AG10803 (cell line): ENCODE data around the gene BCLAF3.

Experiments used
- DNase-seq: peaks from one replicate; pipeline ENCODE4 v3.0.0; 2010; ENCODE audit warnings: low read depth
- H3K4me3 ChIP-seq: 2 replicates; pipeline ENCODE4 v1.5.1; 2011; ENCODE audit warnings: mild to moderate bottlenecking, low read length, control low read depth
- TF ChIP-seq, protein P1 (sequence below): conservative IDR thresholded peaks from 2 replicates; pipeline ENCODE4 v1.5.1; 2011; ENCODE audit warnings: mild to moderate bottlenecking, low read length, control low read depth, inconsistent platforms

Gene BCLAF3

DNA sequence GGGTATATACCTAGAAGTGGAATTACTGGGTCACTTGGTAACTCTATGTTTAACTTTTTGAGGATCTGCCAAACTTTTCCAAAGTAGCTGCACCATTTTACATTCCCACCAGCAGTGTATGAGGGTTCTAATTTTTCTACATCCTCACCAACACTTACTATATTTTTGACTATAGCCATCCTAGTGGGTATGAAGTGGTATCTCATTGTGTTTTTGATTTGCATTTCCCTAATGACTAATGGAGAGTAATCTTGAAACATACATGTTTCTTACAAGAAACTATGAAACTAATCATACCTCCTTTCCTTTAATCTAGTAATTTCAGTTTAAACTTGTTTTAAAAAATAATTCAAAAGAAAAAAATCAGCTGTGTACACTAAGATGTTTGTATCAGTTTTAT, 17.9 kb downstream of the BCLAF3 start:
- DNase-seq = no peak
- TF ChIP-seq, protein P1, sequence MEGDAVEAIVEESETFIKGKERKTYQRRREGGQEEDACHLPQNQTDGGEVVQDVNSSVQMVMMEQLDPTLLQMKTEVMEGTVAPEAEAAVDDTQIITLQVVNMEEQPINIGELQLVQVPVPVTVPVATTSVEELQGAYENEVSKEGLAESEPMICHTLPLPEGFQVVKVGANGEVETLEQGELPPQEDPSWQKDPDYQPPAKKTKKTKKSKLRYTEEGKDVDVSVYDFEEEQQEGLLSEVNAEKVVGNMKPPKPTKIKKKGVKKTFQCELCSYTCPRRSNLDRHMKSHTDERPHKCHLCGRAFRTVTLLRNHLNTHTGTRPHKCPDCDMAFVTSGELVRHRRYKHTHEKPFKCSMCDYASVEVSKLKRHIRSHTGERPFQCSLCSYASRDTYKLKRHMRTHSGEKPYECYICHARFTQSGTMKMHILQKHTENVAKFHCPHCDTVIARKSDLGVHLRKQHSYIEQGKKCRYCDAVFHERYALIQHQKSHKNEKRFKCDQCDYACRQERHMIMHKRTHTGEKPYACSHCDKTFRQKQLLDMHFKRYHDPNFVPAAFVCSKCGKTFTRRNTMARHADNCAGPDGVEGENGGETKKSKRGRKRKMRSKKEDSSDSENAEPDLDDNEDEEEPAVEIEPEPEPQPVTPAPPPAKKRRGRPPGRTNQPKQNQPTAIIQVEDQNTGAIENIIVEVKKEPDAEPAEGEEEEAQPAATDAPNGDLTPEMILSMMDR = no peak
- H3K4me3 ChIP-seq = no peak overlapping the region

DNA sequence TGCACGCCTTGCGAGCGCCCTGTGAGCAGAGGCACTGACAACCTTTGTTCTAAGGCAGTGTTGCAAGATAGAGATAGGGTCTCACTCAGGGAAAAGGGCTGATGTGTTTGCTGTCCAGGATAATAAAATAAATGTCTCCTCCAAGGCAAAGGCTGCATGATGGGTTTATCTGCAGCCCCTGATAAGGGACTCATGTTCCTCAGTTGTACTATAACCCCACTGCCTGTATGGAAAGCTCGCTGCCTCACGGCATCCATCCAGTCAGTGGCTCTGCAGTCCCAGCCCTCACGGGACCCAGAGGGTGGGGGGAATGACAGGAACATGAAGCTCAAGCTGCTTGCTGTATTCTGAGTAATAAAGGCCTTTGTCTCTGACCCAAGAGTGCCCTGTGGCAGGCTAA, 22.6 kb downstream of the BCLAF3 start:
- TF ChIP-seq, protein P1 = no peak
- no peak overlapping the region for H3K4me3 ChIP-seq
- no peak for DNase-seq

DNA sequence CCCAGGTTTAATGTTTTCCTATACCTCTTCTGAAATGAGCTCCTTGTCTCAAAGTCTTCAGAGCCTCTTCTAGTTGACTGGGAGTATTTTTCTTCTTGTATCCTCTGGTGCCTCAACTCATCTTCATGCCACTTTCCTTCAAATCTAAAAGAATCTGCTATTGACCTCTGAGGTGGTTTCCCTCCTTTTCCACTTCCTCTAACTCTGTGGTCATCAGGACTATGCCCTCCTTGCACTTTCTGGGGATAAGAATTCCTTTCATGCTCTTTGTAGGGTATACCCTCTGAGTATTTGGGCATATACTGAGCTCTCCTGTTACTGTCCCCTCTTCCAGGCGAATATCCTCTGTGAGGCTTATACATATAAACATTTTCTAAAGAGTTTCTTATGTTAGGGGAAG, 24.8 kb downstream of the BCLAF3 start:
- DNase-seq = no peak
- TF ChIP-seq, protein P1 = no peak
- no peak overlapping the region for H3K4me3 ChIP-seq

DNA sequence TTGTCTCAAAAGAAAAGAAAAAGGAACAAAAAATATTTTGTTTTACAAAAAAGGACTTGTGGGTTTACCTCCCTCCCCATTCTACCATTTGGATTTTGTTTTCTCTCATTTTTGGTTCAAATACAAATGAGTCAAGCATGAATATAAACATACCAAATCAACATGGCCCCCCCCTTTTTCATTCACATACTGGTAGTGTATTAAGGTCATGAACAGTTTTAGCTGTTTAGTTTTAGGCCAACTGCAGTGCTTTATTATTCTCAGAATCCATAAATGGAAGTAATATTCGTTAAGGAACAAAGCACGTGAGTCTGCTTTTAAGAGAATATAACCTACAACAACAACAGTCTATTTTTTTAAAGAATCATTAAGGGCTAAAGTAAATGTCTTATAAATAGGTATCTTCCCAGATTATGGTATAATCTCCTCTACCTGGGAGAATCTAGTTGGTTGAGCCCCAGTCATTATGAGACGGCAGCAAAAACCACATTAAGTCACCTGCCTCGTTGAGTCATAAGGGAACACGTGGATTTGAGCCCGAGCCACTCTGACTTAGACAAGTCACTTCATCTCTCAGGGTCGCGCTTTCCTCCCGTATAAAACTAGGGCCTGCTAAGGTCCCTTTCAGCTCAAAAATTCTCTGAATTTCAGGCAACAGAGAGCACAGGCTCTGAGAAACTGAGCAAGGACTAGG, 26.7 kb downstream of the BCLAF3 start:
- DNase-seq = no peak
- no peak overlapping the region for H3K4me3 ChIP-seq
- TF ChIP-seq, protein P1 = no peak

DNA sequence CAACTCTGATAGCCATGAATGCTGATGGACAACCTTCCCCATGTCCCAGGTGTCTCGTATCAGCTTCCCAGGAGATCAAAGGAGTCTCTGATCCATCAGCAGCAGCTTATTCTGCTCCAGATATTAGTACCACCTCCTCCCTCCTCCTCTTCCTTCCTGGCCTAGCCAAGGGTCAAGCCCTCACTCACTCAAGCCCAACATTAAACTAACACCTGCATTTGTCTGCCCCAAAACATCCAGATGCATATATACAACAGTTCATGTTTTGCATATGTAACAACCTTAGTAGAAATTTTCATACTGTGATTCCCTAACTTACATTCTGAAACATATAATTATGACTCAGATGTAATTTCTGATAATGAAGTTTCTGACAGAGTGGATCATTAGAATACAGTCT, 29.9 kb downstream of the BCLAF3 start:
- H3K4me3 ChIP-seq = no peak overlapping the region
- DNase-seq = no peak
- TF ChIP-seq, protein P1 = no peak

DNA sequence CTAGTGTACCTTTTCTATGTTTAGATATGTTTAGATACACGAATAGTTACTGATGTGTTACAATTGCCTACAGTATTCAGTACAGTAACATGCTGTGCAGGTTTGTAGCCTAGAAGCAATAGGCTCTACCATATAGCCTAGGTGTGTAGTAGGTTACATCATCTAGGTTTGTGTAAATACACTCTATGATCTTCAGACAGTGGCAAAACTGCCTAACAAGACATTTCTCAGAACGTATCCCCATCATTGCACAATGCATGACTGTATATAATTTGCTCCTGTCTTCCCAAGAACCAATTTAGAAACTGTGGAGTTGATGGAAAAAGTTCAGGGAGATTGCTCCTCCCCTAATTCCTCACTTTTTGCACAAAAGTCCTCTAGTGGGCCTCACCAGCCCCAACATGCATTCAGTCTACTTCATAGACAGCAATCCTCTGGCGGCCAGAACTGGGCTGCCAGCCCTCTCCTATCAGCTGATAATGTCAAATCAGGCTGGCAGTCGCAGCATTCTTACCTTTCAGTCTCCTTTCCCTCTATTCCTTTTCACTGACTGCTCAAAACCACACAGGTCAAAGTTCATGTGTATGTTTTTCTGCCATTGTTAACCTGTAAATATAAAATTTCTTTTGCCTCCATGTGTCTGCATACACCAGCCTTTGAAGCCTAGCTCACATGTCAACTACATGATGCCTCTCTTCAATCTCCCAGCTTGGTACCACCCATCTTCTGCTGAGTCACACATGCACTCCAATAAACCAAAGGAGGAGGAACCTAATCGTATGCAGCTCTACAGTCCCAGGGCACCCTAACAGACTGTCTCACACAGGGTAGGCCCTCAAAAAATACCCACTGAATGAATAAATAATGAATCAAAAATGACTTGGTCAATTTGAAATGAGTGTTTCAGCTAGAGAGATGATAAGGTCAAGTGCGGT, 32.0 kb downstream of the BCLAF3 start:
- no peak overlapping the region for H3K4me3 ChIP-seq
- DNase-seq = no peak
- TF ChIP-seq, protein P1 = no peak
